ENCODE results near the gene LRCH1. TPM values are rescaled to one million over a fixed set of nuclear protein-coding genes. Genes with fewer than 3 reads are reported as not detected.

Gene LRCH1
- total and polyA plus RNA-seq, 7 donors, result 1.7 to 7.9 (median 4.1) TPM

DNA sequence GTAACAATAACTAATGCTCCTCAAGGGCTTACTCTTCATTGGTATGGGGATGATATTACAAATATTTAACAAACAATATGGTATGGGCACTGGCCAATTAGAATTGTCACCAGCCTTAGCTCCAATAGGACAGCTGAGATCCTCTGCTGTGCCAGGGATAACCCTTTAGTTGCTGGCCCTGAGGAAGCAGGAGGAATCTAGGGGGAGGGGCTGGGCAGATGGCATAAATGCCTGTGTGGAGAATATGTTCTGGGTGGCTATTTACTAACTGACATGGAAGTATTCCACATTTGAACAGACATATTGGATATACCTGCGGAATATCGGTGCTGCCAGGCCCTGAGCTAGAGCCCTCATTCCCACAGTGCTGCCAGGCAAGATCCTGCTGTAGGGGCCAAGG lies 16.6 kb upstream of the LRCH1 start:
- H3K9me3 ChIP-seq, result no peaks in the 10 kb centered on the region
- H3K4me1 ChIP-seq, result no peaks in the 10 kb centered on the region
- no peak for ATAC-seq
- H3K27me3 ChIP-seq (ENCODE audit: insufficient read depth in 3 of 3, low read length in 2 of 3), result no peaks in the 10 kb centered on the region
- H3K27ac ChIP-seq, result no peak overlapping the region
- H3K36me3 ChIP-seq (ENCODE audit: insufficient read depth in 1 of 2, low read depth in 1 of 2), result no peaks in the 10 kb centered on the region
- H3K4me3 ChIP-seq, result no peak overlapping the region
- TF ChIP-seq, protein P1, sequence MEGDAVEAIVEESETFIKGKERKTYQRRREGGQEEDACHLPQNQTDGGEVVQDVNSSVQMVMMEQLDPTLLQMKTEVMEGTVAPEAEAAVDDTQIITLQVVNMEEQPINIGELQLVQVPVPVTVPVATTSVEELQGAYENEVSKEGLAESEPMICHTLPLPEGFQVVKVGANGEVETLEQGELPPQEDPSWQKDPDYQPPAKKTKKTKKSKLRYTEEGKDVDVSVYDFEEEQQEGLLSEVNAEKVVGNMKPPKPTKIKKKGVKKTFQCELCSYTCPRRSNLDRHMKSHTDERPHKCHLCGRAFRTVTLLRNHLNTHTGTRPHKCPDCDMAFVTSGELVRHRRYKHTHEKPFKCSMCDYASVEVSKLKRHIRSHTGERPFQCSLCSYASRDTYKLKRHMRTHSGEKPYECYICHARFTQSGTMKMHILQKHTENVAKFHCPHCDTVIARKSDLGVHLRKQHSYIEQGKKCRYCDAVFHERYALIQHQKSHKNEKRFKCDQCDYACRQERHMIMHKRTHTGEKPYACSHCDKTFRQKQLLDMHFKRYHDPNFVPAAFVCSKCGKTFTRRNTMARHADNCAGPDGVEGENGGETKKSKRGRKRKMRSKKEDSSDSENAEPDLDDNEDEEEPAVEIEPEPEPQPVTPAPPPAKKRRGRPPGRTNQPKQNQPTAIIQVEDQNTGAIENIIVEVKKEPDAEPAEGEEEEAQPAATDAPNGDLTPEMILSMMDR (IDR thresholded peaks at IDR 0.05), result no peak
- no peak for DNase-seq
- 95 to 98% (median 96%) methylated on average over 2 of the region's 2 CpGs for WGBS, 3 donors
- intact Hi-C loops (cut with DNase I), result no loop called here

DNA sequence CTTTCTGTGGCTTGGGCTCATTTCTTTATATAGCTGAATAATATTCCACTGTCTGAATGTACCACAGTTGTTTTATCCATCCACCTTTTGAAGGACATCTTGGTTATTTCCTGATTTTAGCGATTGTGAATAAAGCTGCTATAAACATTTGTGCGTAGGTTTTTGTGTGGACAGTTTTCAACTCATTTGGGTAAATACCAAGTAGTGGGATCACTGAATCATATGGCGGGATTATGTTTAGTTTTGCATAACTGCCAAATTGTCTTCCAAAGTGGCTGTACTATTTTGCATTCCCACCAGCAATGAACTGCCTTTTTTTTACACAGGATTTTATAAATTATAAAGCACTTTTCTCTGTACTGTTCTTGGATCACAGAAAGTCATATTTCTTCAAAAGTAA lies 13.7 kb upstream of the LRCH1 start:
- no peak for ATAC-seq
- intact Hi-C loops (cut with DNase I), result no loop called here
- no peak overlapping the region for H3K4me3 ChIP-seq
- H3K9me3 ChIP-seq, result no peaks in the 10 kb centered on the region
- H3K27me3 ChIP-seq (ENCODE audit: insufficient read depth in 3 of 3, low read length in 2 of 3), result no peaks in the 10 kb centered on the region
- 89 to 94% (median 91%) methylated on average over 3 of the region's 3 CpGs for WGBS, 3 donors
- H3K27ac ChIP-seq, result no peak overlapping the region
- no peaks in the 10 kb centered on the region for H3K4me1 ChIP-seq
- no peak for DNase-seq
- TF ChIP-seq, protein P1 (IDR thresholded peaks at IDR 0.05), result no peak
- H3K36me3 ChIP-seq (ENCODE audit: insufficient read depth in 1 of 2, low read depth in 1 of 2), result no peaks in the 10 kb centered on the region

DNA sequence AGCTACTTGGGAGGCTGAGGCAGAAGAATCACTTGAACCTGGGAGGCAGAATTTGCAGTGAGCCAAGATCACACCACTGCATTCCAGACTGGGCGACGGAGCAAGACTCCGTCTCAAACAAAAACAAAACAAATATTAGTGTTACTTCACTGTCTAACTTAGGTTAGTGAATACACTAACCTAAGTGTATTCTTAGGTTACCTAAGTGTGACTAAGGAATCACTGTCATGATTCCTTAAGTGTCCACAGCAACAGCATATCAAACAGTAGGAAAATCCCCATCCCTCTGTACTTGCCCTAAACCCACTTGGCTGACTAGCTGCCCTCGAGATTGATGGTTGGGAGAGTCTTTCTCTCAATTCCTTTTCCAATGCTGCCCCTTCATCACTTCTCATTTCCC lies 11.8 kb upstream of the LRCH1 start:
- no peak overlapping the region for H3K4me3 ChIP-seq
- no peak overlapping the region for H3K27ac ChIP-seq
- H3K4me1 ChIP-seq, result no peaks in the 10 kb centered on the region
- intact Hi-C loops (cut with DNase I), result no loop called here
- TF ChIP-seq, protein P1 (IDR thresholded peaks at IDR 0.05), result no peak
- DNase-seq, result no peak
- H3K27me3 ChIP-seq (ENCODE audit: insufficient read depth in 3 of 3, low read length in 2 of 3), result no peaks in the 10 kb centered on the region
- no peak for ATAC-seq
- 91 to 94% (median 92%) methylated on average over 4 of the region's 4 CpGs for WGBS, 3 donors
- H3K9me3 ChIP-seq, result no peaks in the 10 kb centered on the region
- no peaks in the 10 kb centered on the region for H3K36me3 ChIP-seq (ENCODE audit: insufficient read depth in 1 of 2, low read depth in 1 of 2)

DNA sequence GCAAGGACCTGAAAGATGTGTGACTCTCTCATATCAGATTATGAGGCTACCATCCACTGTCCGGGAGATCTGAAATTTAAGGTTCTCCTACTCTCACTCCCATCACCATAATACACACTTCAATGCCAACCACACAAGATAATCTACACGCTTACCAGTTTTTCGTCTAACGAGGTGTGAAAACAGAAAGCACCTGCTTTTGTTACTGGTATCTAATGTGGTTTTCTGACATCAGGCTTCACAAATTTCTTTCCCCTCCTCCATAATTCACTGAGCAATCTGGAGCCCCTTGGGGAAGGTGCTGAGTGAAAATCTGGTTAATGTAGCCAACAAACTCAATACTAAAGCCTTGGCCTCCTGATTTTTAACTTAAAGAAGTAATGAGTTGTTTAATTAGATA lies 10.1 kb upstream of the LRCH1 start:
- no peaks in the 10 kb centered on the region for H3K4me1 ChIP-seq
- intact Hi-C loops (cut with DNase I), result no loop called here
- H3K27ac ChIP-seq, result no peak overlapping the region
- no peaks in the 10 kb centered on the region for H3K9me3 ChIP-seq
- no peak overlapping the region for H3K4me3 ChIP-seq
- WGBS, 3 donors, result 87 to 97% (median 97%) methylated on average over 4 of the region's 4 CpGs
- no peaks in the 10 kb centered on the region for H3K27me3 ChIP-seq (ENCODE audit: insufficient read depth in 3 of 3, low read length in 2 of 3)
- DNase-seq, result no peak
- TF ChIP-seq, protein P1 (IDR thresholded peaks at IDR 0.05), result no peak
- no peak for ATAC-seq
- no peaks in the 10 kb centered on the region for H3K36me3 ChIP-seq (ENCODE audit: insufficient read depth in 1 of 2, low read depth in 1 of 2)

DNA sequence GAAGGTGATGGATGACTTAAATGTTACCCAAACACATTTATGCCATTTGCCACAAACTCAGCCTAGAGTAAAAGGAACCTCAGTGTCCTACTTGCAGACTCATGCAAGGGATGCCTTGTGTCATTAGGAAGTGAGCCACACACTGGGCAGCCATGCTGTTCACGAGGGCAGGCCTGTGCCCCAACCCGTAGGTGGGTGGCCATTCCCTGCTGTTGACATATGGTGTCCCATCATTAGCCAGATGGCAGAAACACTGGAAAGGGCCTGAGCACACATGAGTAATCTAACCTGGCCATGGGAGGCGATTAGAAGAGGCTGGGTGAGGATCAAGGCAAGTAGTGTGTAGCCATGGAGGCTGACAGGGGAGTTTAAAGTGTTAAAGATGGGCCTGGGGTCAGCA lies 9.7 kb upstream of the LRCH1 start:
- TF ChIP-seq, protein P1 (IDR thresholded peaks at IDR 0.05), result no peak
- Histone ChIP-seq H3K4me1 (no peaks in the 10 kb centered on the region), H3K27ac (no peak overlapping the region), H3K4me3 (no peak overlapping the region), H3K27me3 (ENCODE audit: insufficient read depth in 3 of 3, low read length in 2 of 3) (no peaks in the 10 kb centered on the region), H3K36me3 (ENCODE audit: insufficient read depth in 1 of 2, low read depth in 1 of 2) (no peaks in the 10 kb centered on the region), H3K9me3 (no peaks in the 10 kb centered on the region)
- WGBS, 3 donors, result 79 to 85% (median 85%) methylated on average over 3 of the region's 3 CpGs
- ATAC-seq (no peak), DNase-seq (no peak)
- intact Hi-C loops (cut with DNase I), result no loop called here

Data from psoas muscle (tissue), 8 donors.